H9 (cell line): Measurements from ENCODE around the gene IFT27. TPM values are rescaled to one million over a fixed set of nuclear protein-coding genes. Genes with fewer than 3 reads are reported as not detected.

Source experiments
- DNase-seq: peaks from one replicate; pipeline ENCODE4 v3.0.0-alpha.2; 2017
- H2AFZ ChIP-seq: one replicate; pipeline ENCODE4 v1.6.1; 2013; ENCODE audit warnings: mild to moderate bottlenecking, low read length, control low read depth, moderate library complexity
- H2AK5ac ChIP-seq: 2 replicates; pipeline ENCODE4 v1.6.1; 2013; ENCODE audit warnings: low read length, control low read depth, mixed read lengths; ENCODE audit not compliant: insufficient read length
- H2BK120ac ChIP-seq: one replicate; pipeline ENCODE4 v1.6.1; 2013; ENCODE audit warnings: low read depth, mild to moderate bottlenecking, low read length, control low read depth, inconsistent platforms; ENCODE audit not compliant: poor library complexity, severe bottlenecking
- H2BK12ac ChIP-seq: 2 replicates; pipeline ENCODE4 v1.6.1; 2013; ENCODE audit warnings: low read length, control low read depth, mixed read lengths, low read depth; ENCODE audit not compliant: insufficient read length
- H2BK15ac ChIP-seq: 2 replicates; pipeline ENCODE4 v1.6.1; 2013; ENCODE audit warnings: low read depth, low read length, control low read depth
- H2BK20ac ChIP-seq: one replicate; pipeline ENCODE4 v1.6.1; 2013; ENCODE audit warnings: low read depth, mild to moderate bottlenecking, low read length, control low read depth, inconsistent platforms; ENCODE audit not compliant: poor library complexity, severe bottlenecking
- H2BK5ac ChIP-seq: 2 replicates; pipeline ENCODE4 v1.6.1; 2013; ENCODE audit warnings: low read length, control low read depth, mixed read lengths; ENCODE audit not compliant: insufficient read length
- H3K14ac ChIP-seq: 2 replicates; pipeline ENCODE4 v1.6.1; 2013; ENCODE audit warnings: low read length, control low read depth; ENCODE audit not compliant: insufficient read depth
- H3K18ac ChIP-seq: 2 replicates; pipeline ENCODE4 v1.6.1; 2013; ENCODE audit warnings: low read depth, mild to moderate bottlenecking, mixed read lengths, low read length, control low read depth; ENCODE audit not compliant: insufficient read length
- H3K23ac ChIP-seq: 2 replicates; pipeline ENCODE4 v1.6.1; 2013; ENCODE audit warnings: low read length, control low read depth, mixed read lengths, low read depth; ENCODE audit not compliant: insufficient read length
- H3K23me2 ChIP-seq: 2 replicates; pipeline ENCODE4 v1.6.1; 2013; ENCODE audit warnings: low read depth, mild to moderate bottlenecking, mixed read lengths, low read length, control low read depth; ENCODE audit not compliant: insufficient read length, poor library complexity, severe bottlenecking
- H3K27ac ChIP-seq: 2 replicates; pipeline ENCODE4 v1.5.1; 2013; ENCODE audit warnings: low read length, control low read depth, mixed read lengths, low read depth; ENCODE audit not compliant: insufficient read length
- H3K27me3 ChIP-seq: 2 replicates; pipeline ENCODE4 v1.6.1; 2013; ENCODE audit warnings: low read length, control low read depth, inconsistent platforms; ENCODE audit not compliant: insufficient read depth
- H3K4ac ChIP-seq: 2 replicates; pipeline ENCODE4 v1.6.1; 2013; ENCODE audit warnings: low read depth, mild to moderate bottlenecking, control low read depth, inconsistent platforms, low read length, moderate library complexity
- H3K4me1 ChIP-seq: 2 replicates; pipeline ENCODE4 v1.6.1; 2013; ENCODE audit warnings: low read length, control low read depth, inconsistent platforms; ENCODE audit not compliant: insufficient read depth
- H3K4me2 ChIP-seq: 2 replicates; pipeline ENCODE4 v1.6.1; 2013; ENCODE audit warnings: low read length, control low read depth, mixed read lengths; ENCODE audit not compliant: insufficient read length, insufficient read depth
- H3K56ac ChIP-seq: 2 replicates; pipeline ENCODE4 v1.6.1; 2013; ENCODE audit warnings: low read depth, mild to moderate bottlenecking, mixed read lengths, low read length, control low read depth; ENCODE audit not compliant: insufficient read length
- H3K79me1 ChIP-seq: 2 replicates; pipeline ENCODE4 v1.6.1; 2013; ENCODE audit warnings: low read depth, mild to moderate bottlenecking, moderate library complexity, low read length, control low read depth, inconsistent platforms; ENCODE audit not compliant: insufficient read depth, poor library complexity, severe bottlenecking
- H3K79me2 ChIP-seq: 2 replicates; pipeline ENCODE4 v1.6.1; 2013; ENCODE audit warnings: low read length, control low read depth, inconsistent platforms; ENCODE audit not compliant: insufficient read depth
- H3K9ac ChIP-seq: 2 replicates; pipeline ENCODE4 v1.6.1; 2013; ENCODE audit warnings: low read length, control low read depth, mixed read lengths; ENCODE audit not compliant: insufficient read length; ENCODE audit errors: extremely low read depth
- H3K9me3 ChIP-seq: one replicate; pipeline ENCODE4 v1.6.1; 2013; ENCODE audit warnings: low read depth, low read length, inconsistent platforms; ENCODE audit not compliant: control insufficient read depth
- H3T11ph ChIP-seq: one replicate; pipeline ENCODE4 v1.6.1; 2013; ENCODE audit warnings: mild to moderate bottlenecking, low read length, control low read depth, inconsistent platforms
- H4K20me1 ChIP-seq: one replicate; pipeline ENCODE4 v1.6.1; 2013; ENCODE audit not compliant: control insufficient read depth, insufficient read length, insufficient read depth
- H4K5ac ChIP-seq: 2 replicates; pipeline ENCODE4 v1.6.1; 2013; ENCODE audit warnings: low read depth, mild to moderate bottlenecking, mixed read lengths, low read length, control low read depth; ENCODE audit not compliant: insufficient read length
- H4K8ac ChIP-seq: replicated peaks from 2 replicates; pipeline ENCODE4 v1.6.1; 2013; ENCODE audit warnings: low read length, control low read depth, mixed read lengths, low read depth; ENCODE audit not compliant: insufficient read length
- H4K91ac ChIP-seq: 2 replicates; pipeline ENCODE4 v1.6.1; 2013; ENCODE audit warnings: low read depth, mild to moderate bottlenecking, moderate library complexity, mixed read lengths, low read length, control low read depth; ENCODE audit not compliant: insufficient read length
- H3K27ac Mint-ChIP-seq, 3 experiments: 2 replicates in 2 of 3; 3 replicates in 1 of 3; pipeline ENCODE4 v1.8.0; 2020 to 2021; ENCODE audit warnings: mixed read lengths in 3 of 3, mild to moderate bottlenecking in 1 of 3, moderate library complexity in 1 of 3
- H3K27me3 Mint-ChIP-seq: 2 replicates; pipeline ENCODE4 v1.8.0; 2021; ENCODE audit warnings: low read depth, mild to moderate bottlenecking, moderate library complexity, mixed read lengths
- H3K36me3 Mint-ChIP-seq, 3 experiments: 2 replicates in 2 of 3; 3 replicates in 1 of 3; pipeline ENCODE4 v1.8.0; 2020 to 2021; ENCODE audit warnings: low read depth in 3 of 3, mixed read lengths in 3 of 3; ENCODE audit not compliant: insufficient read depth in 1 of 3
- H3K4me1 Mint-ChIP-seq, 2 experiments: 2 replicates each; pipeline ENCODE4 v1.8.0; 2020; ENCODE audit warnings: mixed read lengths in 2 of 2
- H3K4me3 Mint-ChIP-seq, 2 experiments: 2 replicates in 1 of 2; 3 replicates in 1 of 2; pipeline ENCODE4 v1.8.0; 2020 to 2021; ENCODE audit warnings: mild to moderate bottlenecking in 2 of 2, mixed read lengths in 2 of 2, moderate library complexity in 1 of 2
- H3K9me3 Mint-ChIP-seq, 2 experiments: 2 replicates in 1 of 2; 3 replicates in 1 of 2; pipeline ENCODE4 v1.8.0; 2020; ENCODE audit warnings: mild to moderate bottlenecking in 2 of 2, mixed read lengths in 2 of 2, moderate library complexity in 1 of 2
- WGBS: extraction: QIAGEN DNeasy Blood & Tissue Kit; methylation state at CpG from one replicate; pipeline ENCODE4 v1.1.7; 2013; ENCODE audit warnings: missing lambda C conversion rate, low lambda C conversion rate, mixed read lengths; ENCODE audit not compliant: insufficient read length; ENCODE audit errors: extremely low coverage; 5-methylcytosine and 5-hydroxymethylcytosine counted together
- total RNA-seq: library from RNA; stranded (reverse); gene quantifications from 2 replicates; pipeline ENCODE4 v1.2.1, GENCODE V29; 2021
- TF ChIP-seq, protein P1 (sequence below): fragments of 200-600 bp; sonication (generic); conservative IDR thresholded peaks from 3 replicates; pipeline ENCODE4 v1.8.0; 2021; ENCODE audit warnings: antibody characterized with exemption, mild to moderate bottlenecking

Gene IFT27
- total RNA-seq, 1 experiment from 2014 or later, result 43.4 TPM

- H3K4me1 Mint-ChIP-seq, result 0 out of 4 replicates have a peak, but pooled peaks cover 0 to 2% of the 10 kb centered on the region in 2 experiments
- TF ChIP-seq, protein P1, sequence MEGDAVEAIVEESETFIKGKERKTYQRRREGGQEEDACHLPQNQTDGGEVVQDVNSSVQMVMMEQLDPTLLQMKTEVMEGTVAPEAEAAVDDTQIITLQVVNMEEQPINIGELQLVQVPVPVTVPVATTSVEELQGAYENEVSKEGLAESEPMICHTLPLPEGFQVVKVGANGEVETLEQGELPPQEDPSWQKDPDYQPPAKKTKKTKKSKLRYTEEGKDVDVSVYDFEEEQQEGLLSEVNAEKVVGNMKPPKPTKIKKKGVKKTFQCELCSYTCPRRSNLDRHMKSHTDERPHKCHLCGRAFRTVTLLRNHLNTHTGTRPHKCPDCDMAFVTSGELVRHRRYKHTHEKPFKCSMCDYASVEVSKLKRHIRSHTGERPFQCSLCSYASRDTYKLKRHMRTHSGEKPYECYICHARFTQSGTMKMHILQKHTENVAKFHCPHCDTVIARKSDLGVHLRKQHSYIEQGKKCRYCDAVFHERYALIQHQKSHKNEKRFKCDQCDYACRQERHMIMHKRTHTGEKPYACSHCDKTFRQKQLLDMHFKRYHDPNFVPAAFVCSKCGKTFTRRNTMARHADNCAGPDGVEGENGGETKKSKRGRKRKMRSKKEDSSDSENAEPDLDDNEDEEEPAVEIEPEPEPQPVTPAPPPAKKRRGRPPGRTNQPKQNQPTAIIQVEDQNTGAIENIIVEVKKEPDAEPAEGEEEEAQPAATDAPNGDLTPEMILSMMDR, result no peak
- no peaks in the 10 kb centered on the region for H3K9me3 ChIP-seq
- H3T11ph ChIP-seq, result no peak overlapping the region
- H3K9me3 Mint-ChIP-seq, result peaks cover 0 to 5% of the 10 kb centered on the region in 2 experiments; a peak in 3 of 5 replicates
- H3K27me3 Mint-ChIP-seq, result peaks cover 62% of the 10 kb centered on the region
- peak overlapping the region; percentile 45 for H2AFZ ChIP-seq
- H4K8ac ChIP-seq, result no peak overlapping the region
- no peak overlapping the region for H3K23ac ChIP-seq
- H2AK5ac ChIP-seq, result no peak overlapping the region
- H4K5ac ChIP-seq, result no peak overlapping the region
- no CpG with 5 or more reads among the region's 8 CpGs for WGBS
- H4K91ac ChIP-seq, result no peak overlapping the region
- H2BK120ac ChIP-seq, result no peak overlapping the region
- no peak overlapping the region for H3K14ac ChIP-seq
- no peaks in the 10 kb centered on the region for H4K20me1 ChIP-seq
- no peak overlapping the region for H3K4ac ChIP-seq
- no peaks in the 10 kb centered on the region for H3K79me2 ChIP-seq
- no peak overlapping the region for H3K56ac ChIP-seq
- peak; percentile 54 for DNase-seq
- H3K9ac ChIP-seq, result no peak overlapping the region
- H3K4me3 Mint-ChIP-seq, result no peak overlapping the region
- no peaks in the 10 kb centered on the region for H3K79me1 ChIP-seq
- H3K4me2 ChIP-seq, result no peak overlapping the region
- peaks cover 0 to 4% (median 0%) of the 10 kb centered on the region in 3 experiments; a peak in 2 of 7 replicates for H3K36me3 Mint-ChIP-seq
- no peak overlapping the region for H3K18ac ChIP-seq
- no peak overlapping the region for H2BK20ac ChIP-seq
- no peaks in the 10 kb centered on the region; the same call in 1 of the 2 replicates for H3K27me3 ChIP-seq
- no peak overlapping the region for H2BK15ac ChIP-seq
- H2BK12ac ChIP-seq, result no peak overlapping the region
- H3K27ac Mint-ChIP-seq, result no peak overlapping the region
- no peaks in the 10 kb centered on the region for H3K23me2 ChIP-seq
- H2BK5ac ChIP-seq, result no peak overlapping the region
- H3K27ac ChIP-seq, result no peak overlapping the region
- H3K4me1 ChIP-seq, result no peaks in the 10 kb centered on the region
Measured at GRCh38 chr22:36741204-36741793, 34.6 kb downstream of the IFT27 start.
